ENCODE results near the gene ZBTB34. TPM values are rescaled to one million over a fixed set of nuclear protein-coding genes. Genes with fewer than 3 reads are reported as not detected.

The ZBTB34 gene
- total RNA-seq, 1 donor from 2014 or later: 21.9 TPM

GRCh38 chr9:126891676-126892075 is 31.2 kb downstream of the ZBTB34 start:
- Mint-ChIP-seq H3K36me3 (no peaks in the 10 kb centered on the region), H3K27ac (no peak overlapping the region), H3K27me3 (ENCODE audit: insufficient read depth, low read depth) (peaks cover 6% of the 10 kb centered on the region), H3K4me3 (no peak overlapping the region), H3K4me1 (no peaks in the 10 kb centered on the region), H3K9me3 (no peaks in the 10 kb centered on the region)
- Histone ChIP-seq H3K27ac (no peak overlapping the region), H4K20me1 (ENCODE audit: low read depth) (no peaks in the 10 kb centered on the region), H3K79me2 (ENCODE audit: low read depth) (no peaks in the 10 kb centered on the region), H3K9me3 (ENCODE audit: low read depth) (no peaks in the 10 kb centered on the region), H3F3A (ENCODE audit: low read depth) (no peaks in the 10 kb centered on the region), H3K27me3 (no peaks in the 10 kb centered on the region), H3K4me1 (no peaks in the 10 kb centered on the region), H3K4me3 (no peak overlapping the region), H3K9ac (no peak overlapping the region), H2AFZ (replicated peaks) (no peak overlapping the region), H3K36me3 (no peaks in the 10 kb centered on the region), H3K4me2 (no peak overlapping the region)
- TF ChIP-seq, protein P1, sequence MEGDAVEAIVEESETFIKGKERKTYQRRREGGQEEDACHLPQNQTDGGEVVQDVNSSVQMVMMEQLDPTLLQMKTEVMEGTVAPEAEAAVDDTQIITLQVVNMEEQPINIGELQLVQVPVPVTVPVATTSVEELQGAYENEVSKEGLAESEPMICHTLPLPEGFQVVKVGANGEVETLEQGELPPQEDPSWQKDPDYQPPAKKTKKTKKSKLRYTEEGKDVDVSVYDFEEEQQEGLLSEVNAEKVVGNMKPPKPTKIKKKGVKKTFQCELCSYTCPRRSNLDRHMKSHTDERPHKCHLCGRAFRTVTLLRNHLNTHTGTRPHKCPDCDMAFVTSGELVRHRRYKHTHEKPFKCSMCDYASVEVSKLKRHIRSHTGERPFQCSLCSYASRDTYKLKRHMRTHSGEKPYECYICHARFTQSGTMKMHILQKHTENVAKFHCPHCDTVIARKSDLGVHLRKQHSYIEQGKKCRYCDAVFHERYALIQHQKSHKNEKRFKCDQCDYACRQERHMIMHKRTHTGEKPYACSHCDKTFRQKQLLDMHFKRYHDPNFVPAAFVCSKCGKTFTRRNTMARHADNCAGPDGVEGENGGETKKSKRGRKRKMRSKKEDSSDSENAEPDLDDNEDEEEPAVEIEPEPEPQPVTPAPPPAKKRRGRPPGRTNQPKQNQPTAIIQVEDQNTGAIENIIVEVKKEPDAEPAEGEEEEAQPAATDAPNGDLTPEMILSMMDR (IDR thresholded peaks at IDR 0.05): no peak
- TF ChIP-seq EZH2phosphoT487 (IDR thresholded peaks at IDR 0.05) (no peak), EZH2 (IDR thresholded peaks at IDR 0.05) (no peak)
- no peak for DNase-seq (ENCODE audit: low spot score)

- Mint-ChIP-seq H3K36me3 (no peaks in the 10 kb centered on the region), H3K9me3 (no peaks in the 10 kb centered on the region), H3K27me3 (ENCODE audit: insufficient read depth, low read depth) (peaks cover 6% of the 10 kb centered on the region), H3K4me1 (no peaks in the 10 kb centered on the region), H3K4me3 (no peak overlapping the region), H3K27ac (no peak overlapping the region)
- no peaks in the 10 kb centered on the region for H4K20me1 ChIP-seq (ENCODE audit: low read depth)
- no peaks in the 10 kb centered on the region for H3K27me3 ChIP-seq
- H3K27ac ChIP-seq: no peak overlapping the region
- no peak for TF ChIP-seq EZH2 (IDR thresholded peaks at IDR 0.05)
- TF ChIP-seq, protein P1 (IDR thresholded peaks at IDR 0.05): peak; percentile 54
- no peaks in the 10 kb centered on the region for H3K79me2 ChIP-seq (ENCODE audit: low read depth)
- H3K4me2 ChIP-seq: no peak overlapping the region
- no peak overlapping the region for H2AFZ ChIP-seq (replicated peaks)
- no peak overlapping the region for H3K4me3 ChIP-seq
- no peaks in the 10 kb centered on the region for H3K4me1 ChIP-seq
- H3K9ac ChIP-seq: no peak overlapping the region
- no peaks in the 10 kb centered on the region for H3K36me3 ChIP-seq
- H3K9me3 ChIP-seq (ENCODE audit: low read depth): no peaks in the 10 kb centered on the region
- DNase-seq (ENCODE audit: low spot score): no peak
- no peaks in the 10 kb centered on the region for H3F3A ChIP-seq (ENCODE audit: low read depth)
Observed at GRCh38 chr9:126893079-126893478, 32.6 kb downstream of the ZBTB34 start.

GRCh38 chr9:126894052-126894603 is 33.7 kb downstream of the ZBTB34 start:
- no peaks in the 10 kb centered on the region for H3K27me3 Mint-ChIP-seq (ENCODE audit: insufficient read depth, low read depth)
- Histone ChIP-seq H3K9me3 (ENCODE audit: low read depth) (no peaks in the 10 kb centered on the region), H3K4me1 (no peaks in the 10 kb centered on the region), H3K4me3 (no peak overlapping the region), H3K27me3 (no peaks in the 10 kb centered on the region), H3K27ac (no peak overlapping the region), H3K4me2 (no peak overlapping the region), H2AFZ (replicated peaks) (no peak overlapping the region), H3K79me2 (ENCODE audit: low read depth) (no peaks in the 10 kb centered on the region), H3K36me3 (no peaks in the 10 kb centered on the region), H3K9ac (no peak overlapping the region), H4K20me1 (ENCODE audit: low read depth) (no peaks in the 10 kb centered on the region), H3F3A (ENCODE audit: low read depth) (no peaks in the 10 kb centered on the region)
- no peaks in the 10 kb centered on the region for H3K4me1 Mint-ChIP-seq
- peaks cover 2% of the 10 kb centered on the region for H3K9me3 Mint-ChIP-seq
- no peak for DNase-seq (ENCODE audit: low spot score)
- no peak overlapping the region for H3K27ac Mint-ChIP-seq
- no peaks in the 10 kb centered on the region for H3K36me3 Mint-ChIP-seq
- no peak overlapping the region for H3K4me3 Mint-ChIP-seq
- TF ChIP-seq, protein P1 (IDR thresholded peaks at IDR 0.05): no peak
- no peak for TF ChIP-seq EZH2phosphoT487 (IDR thresholded peaks at IDR 0.05)
- no peak for TF ChIP-seq EZH2 (IDR thresholded peaks at IDR 0.05)

Data from neural progenitor cell (in vitro differentiated cells).